ENCODE results near the gene FBXW7.

Gene FBXW7

DNA sequence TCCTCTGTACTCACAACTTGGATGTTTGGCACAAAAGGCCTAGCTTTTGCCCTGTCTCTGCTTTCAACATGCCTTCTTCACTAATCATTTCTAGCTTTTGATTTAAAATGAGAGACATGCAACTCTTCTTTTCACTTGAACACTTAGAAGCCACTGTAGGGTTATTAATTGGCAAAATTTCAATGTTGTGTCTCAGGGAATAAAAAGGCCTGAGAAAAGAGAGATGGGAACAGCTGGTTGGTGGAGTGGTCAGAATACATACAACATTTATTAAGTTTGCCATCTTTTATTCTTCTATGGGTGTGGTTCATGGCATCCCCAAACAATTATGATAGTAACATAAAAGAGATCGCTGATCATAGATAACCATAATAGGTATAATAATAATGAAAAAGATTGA lies 114.3 kb downstream of the FBXW7 start:
- no peak for DNase-seq

DNA sequence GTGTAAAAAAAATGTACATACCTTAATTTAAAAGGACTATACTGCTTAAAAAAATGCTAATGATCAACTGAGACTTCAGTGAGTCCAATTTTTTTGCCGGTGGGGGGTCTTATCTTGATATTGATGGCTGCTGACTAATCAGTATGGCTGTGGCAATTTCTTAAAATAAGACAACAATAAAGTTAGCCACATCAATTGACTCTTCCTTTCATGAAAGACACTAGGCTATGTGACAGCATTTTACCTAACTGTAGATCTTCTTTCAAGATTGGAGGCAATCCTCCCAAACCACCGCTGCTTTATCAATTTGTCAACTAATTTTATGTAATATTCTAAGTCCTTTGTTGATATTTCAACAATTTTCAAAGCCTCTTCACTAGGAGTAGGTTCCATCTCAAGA lies 116.1 kb downstream of the FBXW7 start:
- DNase-seq = no peak

DNA sequence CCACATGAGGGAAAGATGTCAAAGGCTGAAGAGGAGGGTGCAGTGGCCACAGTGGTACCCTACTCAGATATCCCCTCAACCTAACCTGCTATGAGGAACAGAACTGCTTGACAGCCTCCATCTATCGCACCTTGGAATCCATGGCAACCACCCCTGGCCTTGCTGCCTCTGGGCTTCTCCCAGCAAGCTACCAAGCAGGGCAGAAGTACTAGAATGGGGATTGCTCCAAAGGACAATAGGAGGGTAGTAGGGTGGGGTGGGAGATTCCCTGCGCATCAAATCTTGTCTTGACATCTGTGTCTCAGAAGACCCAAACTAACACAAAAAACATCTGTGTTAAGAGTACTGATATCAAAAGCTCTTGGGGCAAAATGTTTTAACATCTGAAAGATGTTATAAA lies 118.2 kb downstream of the FBXW7 start:
- DNase-seq = no peak

DNA sequence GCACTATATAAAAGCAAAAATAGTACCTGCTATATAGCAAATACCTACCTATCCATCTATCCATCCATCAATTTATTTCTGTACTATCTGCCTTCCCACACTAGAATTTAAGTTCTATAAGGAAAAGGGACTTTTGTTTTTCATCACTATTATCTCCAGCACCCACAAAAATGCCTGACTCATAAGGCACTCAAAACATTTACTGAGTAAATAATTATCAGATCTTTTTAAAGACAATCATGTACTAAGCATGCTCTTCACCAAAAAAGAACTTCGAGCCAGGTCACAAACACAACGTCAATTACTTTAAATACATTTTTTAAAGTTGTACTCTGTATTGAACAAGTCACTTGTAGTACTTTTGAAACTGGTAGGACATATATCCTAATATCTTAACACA lies 119.9 kb downstream of the FBXW7 start:
- no peak for DNase-seq

GRCh38 chr4:152408514-152409327 lies 127.2 kb downstream of the FBXW7 start:
- no peak for DNase-seq

GRCh38 chr4:152401424-152401823 lies 134.5 kb downstream of the FBXW7 start:
- no peak for DNase-seq

DNA sequence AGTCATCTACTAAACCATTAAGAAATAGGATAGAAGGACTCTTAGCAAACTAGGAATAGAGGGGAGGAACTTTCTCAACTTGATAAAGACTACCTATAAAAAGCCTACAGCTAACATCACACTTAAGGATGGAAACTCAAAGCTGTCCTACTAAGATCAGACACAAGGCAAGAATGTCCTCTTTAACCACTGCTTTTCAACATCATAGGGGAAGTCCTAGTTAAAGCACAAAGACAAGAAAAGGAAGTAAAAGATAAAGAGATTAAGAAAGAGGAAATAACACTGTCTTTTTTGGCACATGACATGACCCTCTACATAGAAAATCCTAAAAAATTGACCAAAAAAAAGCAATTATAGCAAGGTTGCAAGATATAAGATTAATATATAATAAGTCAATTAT lies 136.6 kb downstream of the FBXW7 start:
- no peak for DNase-seq

GRCh38 chr4:152398060-152398459 lies 137.8 kb downstream of the FBXW7 start:
- no peak for DNase-seq

DNA sequence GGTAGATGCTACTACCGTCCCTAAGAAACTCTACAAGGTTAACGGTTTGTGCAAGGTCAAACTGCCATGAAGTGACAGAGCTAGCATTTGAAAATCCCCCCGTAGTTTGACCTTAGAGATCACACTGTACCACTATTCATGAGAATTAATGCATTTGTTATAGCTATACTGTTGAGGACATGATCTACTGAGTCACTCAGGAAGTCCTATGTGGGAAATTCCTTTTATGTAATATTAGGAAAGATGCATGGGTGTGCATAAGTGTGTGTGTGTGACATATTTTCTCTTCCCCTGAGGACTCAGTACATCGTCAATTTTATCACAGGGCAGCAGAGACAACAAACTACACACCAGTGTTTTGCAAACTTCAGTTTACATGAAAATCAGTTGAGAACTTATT lies 141.1 kb downstream of the FBXW7 start:
- no peak for DNase-seq

DNA sequence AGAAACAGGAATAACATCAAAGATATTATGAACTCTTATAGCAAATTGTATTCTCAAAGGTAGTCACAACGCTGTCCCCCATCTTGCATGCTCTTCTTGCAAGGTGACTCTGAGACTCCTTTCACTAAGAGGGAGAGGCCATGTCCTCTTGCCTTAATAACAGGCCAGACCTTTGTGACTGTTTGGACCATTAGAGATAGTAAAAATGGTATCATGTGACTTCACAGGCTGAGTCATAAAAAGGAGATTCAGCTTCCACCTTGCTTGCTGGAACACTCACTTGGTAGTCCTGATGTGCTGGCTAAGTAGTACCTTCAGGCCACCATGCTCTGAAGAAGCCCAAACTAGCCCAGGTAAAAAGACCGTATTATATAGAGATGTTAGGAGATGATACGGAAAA lies 143.8 kb downstream of the FBXW7 start:
- DNase-seq = no peak

- no peak for DNase-seq
Measured at GRCh38 chr4:152390216-152390615, 145.7 kb downstream of the FBXW7 start.

GRCh38 chr4:152389359-152389758 lies 146.5 kb downstream of the FBXW7 start:
- DNase-seq = no peak

DNA sequence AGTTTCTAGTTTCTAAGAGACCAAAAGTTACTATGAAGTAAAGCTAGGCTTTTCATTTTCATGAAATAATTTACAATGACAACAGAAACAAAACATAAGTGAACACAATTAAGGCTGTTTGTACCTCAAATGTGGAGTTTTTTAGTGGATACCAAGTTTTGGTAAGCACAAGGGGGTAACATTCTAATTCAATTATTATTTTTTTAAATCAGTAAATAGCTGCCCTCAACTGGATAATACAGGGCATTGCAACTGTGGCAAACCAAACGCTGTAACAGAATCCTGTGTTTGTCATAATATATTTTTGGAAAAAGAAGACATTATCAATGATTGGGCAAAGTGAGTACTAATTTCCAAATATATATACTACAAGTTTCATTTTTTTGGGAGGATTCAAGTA lies 150.3 kb downstream of the FBXW7 start:
- no peak for DNase-seq

- no peak for DNase-seq
Measured at GRCh38 chr4:152382057-152382785, 153.7 kb downstream of the FBXW7 start.

GRCh38 chr4:152380919-152381318 lies 155.0 kb downstream of the FBXW7 start:
- no peak for DNase-seq

GRCh38 chr4:152380185-152380584 lies 155.7 kb downstream of the FBXW7 start:
- DNase-seq = no peak

- no peak for DNase-seq
Measured at GRCh38 chr4:152374606-152375285, 161.1 kb downstream of the FBXW7 start.

- DNase-seq = no peak
Measured at GRCh38 chr4:152374153-152374552, 161.7 kb downstream of the FBXW7 start.

- no peak for DNase-seq
Measured at GRCh38 chr4:152372444-152372843, 163.4 kb downstream of the FBXW7 start.

DNA sequence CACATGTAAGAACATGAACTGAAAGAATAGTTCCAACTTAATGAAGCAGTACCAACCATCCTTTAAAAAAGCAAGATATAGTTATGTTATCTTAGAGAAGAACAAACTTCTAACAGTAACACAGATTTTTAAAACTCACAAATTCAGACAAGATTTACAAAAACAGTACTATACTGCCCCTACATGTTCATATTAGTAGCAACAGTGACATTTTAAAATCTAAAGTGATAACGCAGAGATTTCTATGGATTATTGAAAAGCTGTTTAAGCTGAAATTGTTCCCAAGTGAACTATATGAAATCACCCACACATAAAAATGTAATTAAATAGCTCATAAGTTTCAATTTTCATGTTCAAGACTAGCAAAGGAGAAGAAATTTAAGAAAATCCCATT lies 166.0 kb downstream of the FBXW7 start:
- no peak for DNase-seq

GRCh38 chr4:152369203-152369901 lies 166.5 kb downstream of the FBXW7 start:
- DNase-seq = no peak

GRCh38 chr4:152368001-152368400 lies 167.9 kb downstream of the FBXW7 start:
- no peak for DNase-seq

GRCh38 chr4:152364883-152365282 lies 171.0 kb downstream of the FBXW7 start:
- DNase-seq = no peak
